BJ (cell line): ENCODE data around the gene ELAVL2. TPM values are rescaled to one million over a fixed set of nuclear protein-coding genes. Genes with fewer than 3 reads are reported as not detected.

Experiments used
- CTCF ChIA-PET: fragments of 350-600 bp; formaldehyde crosslinking; extraction: SDS; loops from one replicate; lab custom pipeline; 2021; ENCODE audit warnings: antibody characterized with exemption, inconsistent platforms; lab: Yijun Ruan, JAX
- POLR2A ChIA-PET: fragments of 300-600 bp; sonication (Branson Sonifier 250); formaldehyde crosslinking; extraction: SDS; loops from one replicate; lab custom pipeline; 2021; ENCODE audit warnings: antibody characterized with exemption; lab: Charles Lee
- DNase-seq: peaks from one replicate; pipeline ENCODE4 v3.0.0-alpha.2; 2011; ENCODE audit warnings: low read depth
- H3K27me3 ChIP-seq: 2 replicates; pipeline ENCODE4 v1.6.0; 2011; ENCODE audit warnings: low read length; ENCODE audit not compliant: control insufficient read depth, insufficient read depth
- H3K36me3 ChIP-seq: 2 replicates; pipeline ENCODE4 v1.5.1; 2011; ENCODE audit warnings: low read length; ENCODE audit not compliant: control insufficient read depth, insufficient read depth
- H3K4me3 ChIP-seq: 2 replicates; pipeline ENCODE4 v1.5.1; 2011; ENCODE audit warnings: low read depth, mild to moderate bottlenecking, control low read depth, low read length
- polyA plus RNA-seq: library from polyadenylated mRNA; depleted of rRNA; stranded (reverse); fragments of >200 nt; gene quantifications from 2 replicates; pipeline ENCODE4 v1.2.3, GENCODE V29; 2011
- TF ChIP-seq, protein P1 (sequence below): IDR thresholded peaks from 2 replicates; pipeline ENCODE4 v1.5.1; 2011; ENCODE audit warnings: low read depth, mild to moderate bottlenecking, control low read depth, inconsistent platforms, low read length, moderate library complexity; ENCODE audit not compliant: insufficient read depth

Gene ELAVL2
- polyA plus RNA-seq, 1 experiment, result 0.04 TPM

DNA sequence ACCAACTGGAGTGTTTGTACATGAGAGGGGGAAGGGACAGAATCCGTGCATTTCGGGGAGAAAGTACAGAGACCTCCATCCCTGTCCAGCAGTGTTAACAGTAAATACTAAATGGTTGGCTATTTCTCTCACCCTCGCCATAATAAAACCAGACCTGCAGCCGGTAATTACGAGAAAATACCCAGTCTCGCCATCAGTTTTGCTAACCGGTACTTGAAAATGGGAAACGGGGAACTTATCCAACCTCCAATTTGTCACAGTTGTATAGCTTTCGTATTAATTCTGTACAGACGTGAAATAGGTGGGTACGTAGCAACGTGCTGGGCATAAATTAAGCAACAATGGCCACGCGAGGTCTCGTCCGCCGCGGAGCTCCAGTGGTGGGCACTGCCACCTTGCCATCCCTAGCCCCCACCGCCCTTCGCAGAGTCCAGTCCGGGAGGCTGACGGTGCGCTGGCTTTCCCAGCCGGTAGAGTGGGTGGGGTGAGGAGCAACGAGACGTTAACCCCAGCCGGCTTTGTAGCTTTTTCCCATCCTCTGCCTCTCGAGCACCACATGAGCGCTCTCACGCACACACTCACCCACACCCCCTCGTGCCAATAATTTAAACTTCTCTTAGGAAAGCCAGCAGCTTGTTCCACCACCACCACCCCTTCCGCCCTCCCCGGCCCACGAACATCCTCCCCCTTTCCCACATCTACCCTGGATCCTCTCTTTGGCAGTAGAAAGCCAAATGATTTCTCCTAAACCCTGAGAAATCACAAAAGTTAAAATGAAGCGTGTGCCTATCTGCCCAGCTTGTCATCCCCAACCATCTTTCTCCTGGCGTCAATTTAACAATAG lies 1.8 kb downstream of the ELAVL2 start:
- Histone ChIP-seq H3K27me3 (peaks cover 19% of the 10 kb centered on the region), H3K36me3 (no peaks in the 10 kb centered on the region), H3K4me3 (no peak overlapping the region)
- DNase-seq, result no peak
- ChIA-PET POLR2A (no interaction called here), CTCF (interaction anchor here (0.8 kb wide), 1 partner anchor 388 kb away, joined by 3 read pairs; no protein-coding TSS in a partner anchor)
- TF ChIP-seq, protein P1, sequence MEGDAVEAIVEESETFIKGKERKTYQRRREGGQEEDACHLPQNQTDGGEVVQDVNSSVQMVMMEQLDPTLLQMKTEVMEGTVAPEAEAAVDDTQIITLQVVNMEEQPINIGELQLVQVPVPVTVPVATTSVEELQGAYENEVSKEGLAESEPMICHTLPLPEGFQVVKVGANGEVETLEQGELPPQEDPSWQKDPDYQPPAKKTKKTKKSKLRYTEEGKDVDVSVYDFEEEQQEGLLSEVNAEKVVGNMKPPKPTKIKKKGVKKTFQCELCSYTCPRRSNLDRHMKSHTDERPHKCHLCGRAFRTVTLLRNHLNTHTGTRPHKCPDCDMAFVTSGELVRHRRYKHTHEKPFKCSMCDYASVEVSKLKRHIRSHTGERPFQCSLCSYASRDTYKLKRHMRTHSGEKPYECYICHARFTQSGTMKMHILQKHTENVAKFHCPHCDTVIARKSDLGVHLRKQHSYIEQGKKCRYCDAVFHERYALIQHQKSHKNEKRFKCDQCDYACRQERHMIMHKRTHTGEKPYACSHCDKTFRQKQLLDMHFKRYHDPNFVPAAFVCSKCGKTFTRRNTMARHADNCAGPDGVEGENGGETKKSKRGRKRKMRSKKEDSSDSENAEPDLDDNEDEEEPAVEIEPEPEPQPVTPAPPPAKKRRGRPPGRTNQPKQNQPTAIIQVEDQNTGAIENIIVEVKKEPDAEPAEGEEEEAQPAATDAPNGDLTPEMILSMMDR, result no peak

DNA sequence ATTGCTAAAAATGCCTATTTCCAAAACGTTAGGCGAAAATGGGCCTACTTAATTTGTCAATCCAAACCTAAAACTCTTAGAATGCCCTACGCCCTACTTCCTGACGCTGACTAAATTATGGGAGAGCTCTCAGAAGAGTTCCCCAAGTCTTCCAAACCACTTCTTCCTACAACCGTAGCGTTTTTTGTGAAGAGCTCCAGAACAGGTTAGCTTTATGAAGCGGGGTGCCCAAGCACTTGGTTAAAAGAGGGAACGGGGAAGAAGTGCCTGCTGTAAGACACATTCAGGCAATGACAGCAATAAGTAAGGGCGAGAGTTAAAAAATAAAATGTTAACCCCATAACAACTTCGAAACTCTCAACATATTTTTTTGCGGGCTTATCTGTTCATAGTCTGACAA lies 2.8 kb downstream of the ELAVL2 start:
- TF ChIP-seq, protein P1, result no peak
- no peaks in the 10 kb centered on the region for H3K36me3 ChIP-seq
- DNase-seq, result no peak
- no peak overlapping the region for H3K4me3 ChIP-seq
- ChIA-PET POLR2A (no interaction called here), CTCF (no interaction called here)
- H3K27me3 ChIP-seq, result peaks cover 19% of the 10 kb centered on the region

DNA sequence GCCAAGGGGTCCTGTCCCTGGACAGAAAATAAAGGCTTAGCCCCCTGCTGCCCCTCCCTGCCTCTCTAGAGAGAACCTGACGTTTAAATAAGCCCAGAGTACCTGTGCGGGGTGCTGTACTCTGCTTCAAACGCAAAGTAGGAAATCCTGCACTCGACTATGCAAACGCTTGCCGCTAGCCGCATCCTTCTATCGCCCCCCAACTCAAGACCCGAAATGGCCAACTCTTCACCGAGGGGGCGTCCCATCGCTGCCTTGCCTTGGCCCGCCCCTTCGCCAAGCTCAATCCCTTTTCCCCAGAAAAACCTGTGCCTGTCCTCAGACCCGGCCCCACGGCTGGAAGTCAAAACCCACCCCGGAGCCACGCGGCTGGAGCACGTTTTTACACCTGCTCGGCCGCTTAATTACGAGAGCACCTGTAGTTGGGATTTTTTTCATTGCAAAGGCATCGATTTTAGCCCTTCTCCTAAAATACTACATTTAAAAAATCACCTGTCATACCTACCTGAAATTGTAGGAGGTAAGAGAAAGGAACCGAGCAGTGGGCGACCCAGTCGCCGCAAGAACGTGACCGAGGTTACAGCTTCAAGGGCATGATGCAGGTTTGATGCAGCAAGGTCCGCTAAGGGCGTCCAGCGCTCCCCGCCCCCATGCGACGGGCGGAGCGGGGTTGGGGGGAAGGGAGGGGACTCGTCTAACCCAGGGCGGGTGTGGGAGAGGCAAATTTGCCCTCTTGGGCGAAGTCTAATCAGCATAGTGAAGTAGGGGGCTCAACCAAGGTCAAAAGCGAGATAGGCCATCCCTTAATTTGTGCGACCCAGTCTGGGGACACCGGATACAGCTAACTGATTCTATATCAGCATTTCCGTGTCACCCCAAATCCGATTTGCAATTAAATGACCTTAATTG lies 3.5 kb downstream of the ELAVL2 start:
- CTCF ChIA-PET, result no interaction called here
- POLR2A ChIA-PET, result no interaction called here

DNA sequence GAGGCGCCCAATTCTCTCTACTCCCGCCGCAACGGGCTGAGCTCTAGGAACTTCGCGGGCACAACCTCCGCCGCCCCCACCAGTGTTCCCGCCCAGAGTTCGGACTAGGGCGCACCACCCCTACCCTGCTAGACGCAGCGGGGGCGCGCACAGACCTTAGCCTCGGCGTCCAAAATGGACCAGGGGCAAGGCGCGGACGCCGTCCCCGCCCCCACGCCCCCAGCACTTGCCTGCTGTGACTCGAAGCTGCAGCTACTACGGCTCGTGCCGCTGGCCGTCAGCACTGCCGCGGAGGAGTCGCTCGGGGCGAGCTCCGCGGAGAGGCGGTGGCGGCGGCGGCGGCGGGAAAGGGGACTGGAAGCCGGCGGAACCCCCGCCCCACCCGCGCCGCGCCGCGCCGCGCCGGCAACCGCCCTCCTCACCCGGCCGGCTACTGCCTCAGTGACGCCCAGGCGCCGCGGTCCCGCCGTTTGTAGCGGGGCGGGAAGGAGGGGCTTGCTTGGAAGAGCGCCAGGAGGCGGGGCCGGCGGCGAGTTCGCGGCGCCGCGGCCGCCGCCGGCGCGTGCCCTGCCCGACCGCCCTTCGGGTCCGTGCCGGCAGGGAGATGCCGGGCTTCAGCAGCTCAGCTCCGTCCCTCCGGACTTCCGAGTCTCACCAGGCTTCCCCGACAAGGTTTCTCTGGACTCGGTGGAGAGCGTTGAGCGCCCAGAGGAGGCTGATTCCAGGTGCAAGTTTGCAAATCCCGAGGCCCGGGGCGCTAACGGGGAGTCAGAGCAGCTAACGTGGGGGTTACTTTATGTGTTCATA lies 4.5 kb downstream of the ELAVL2 start:
- DNase-seq, result no peak
- Histone ChIP-seq H3K36me3 (no peaks in the 10 kb centered on the region), H3K27me3 (peaks cover 19% of the 10 kb centered on the region), H3K4me3 (peak overlapping the region; percentile 13; the same call in 1 of the 2 replicates)
- TF ChIP-seq, protein P1, result no peak
- ChIA-PET POLR2A (no interaction called here), CTCF (no interaction called here)

More for the DNA sequence above, 3.5 kb downstream of the ELAVL2 start:
- TF ChIP-seq, protein P1, result no peak
- no peaks in the 10 kb centered on the region for H3K36me3 ChIP-seq
- no peak for DNase-seq
- H3K4me3 ChIP-seq, result no peak overlapping the region
- H3K27me3 ChIP-seq, result peaks cover 19% of the 10 kb centered on the region
